HAP-1 (cell line): ENCODE data around the gene GK2.

Source experiments
- DNase-seq, 2 experiments: peaks; one replicate each; pipeline ENCODE4 v3.0.0-alpha.2; 2016 to 2020; ENCODE audit warnings: low spot score in 2 of 2
- H3K27me3 ChIP-seq: fragments of 250-450 bp; sonication (Bioruptor Pico); 2 replicates; pipeline ENCODE4 v1.5.1; 2020; ENCODE audit warnings: low read depth, mild to moderate bottlenecking, moderate library complexity
- H3K36me3 ChIP-seq: fragments of 250-450 bp; sonication (Bioruptor Pico); replicated peaks from 2 replicates; pipeline ENCODE4 v1.5.1; 2020; ENCODE audit warnings: mild to moderate bottlenecking
- H3K4me1 ChIP-seq: fragments of 250-450 bp; sonication (Bioruptor Pico); 2 replicates; pipeline ENCODE4 v1.5.1; 2020; ENCODE audit warnings: mild to moderate bottlenecking
- H3K4me3 ChIP-seq: fragments of 250-450 bp; sonication (Bioruptor Pico); 2 replicates; pipeline ENCODE4 v1.5.1; 2020; ENCODE audit warnings: mild to moderate bottlenecking, moderate library complexity
- H3K9me3 ChIP-seq: fragments of 250-450 bp; sonication (Bioruptor Pico); 2 replicates; pipeline ENCODE4 v1.5.1; 2020; ENCODE audit warnings: mild to moderate bottlenecking, moderate library complexity
- in situ Hi-C: fragments of 300-500 bp; cut with MboI; formaldehyde crosslinking; loops from 3 replicates; pipeline ENCODE4 v1.14.3; 2020; ENCODE audit warnings: low sequenced_read_pairs, inconsistent platforms, mixed read lengths

GK2 gene

DNA sequence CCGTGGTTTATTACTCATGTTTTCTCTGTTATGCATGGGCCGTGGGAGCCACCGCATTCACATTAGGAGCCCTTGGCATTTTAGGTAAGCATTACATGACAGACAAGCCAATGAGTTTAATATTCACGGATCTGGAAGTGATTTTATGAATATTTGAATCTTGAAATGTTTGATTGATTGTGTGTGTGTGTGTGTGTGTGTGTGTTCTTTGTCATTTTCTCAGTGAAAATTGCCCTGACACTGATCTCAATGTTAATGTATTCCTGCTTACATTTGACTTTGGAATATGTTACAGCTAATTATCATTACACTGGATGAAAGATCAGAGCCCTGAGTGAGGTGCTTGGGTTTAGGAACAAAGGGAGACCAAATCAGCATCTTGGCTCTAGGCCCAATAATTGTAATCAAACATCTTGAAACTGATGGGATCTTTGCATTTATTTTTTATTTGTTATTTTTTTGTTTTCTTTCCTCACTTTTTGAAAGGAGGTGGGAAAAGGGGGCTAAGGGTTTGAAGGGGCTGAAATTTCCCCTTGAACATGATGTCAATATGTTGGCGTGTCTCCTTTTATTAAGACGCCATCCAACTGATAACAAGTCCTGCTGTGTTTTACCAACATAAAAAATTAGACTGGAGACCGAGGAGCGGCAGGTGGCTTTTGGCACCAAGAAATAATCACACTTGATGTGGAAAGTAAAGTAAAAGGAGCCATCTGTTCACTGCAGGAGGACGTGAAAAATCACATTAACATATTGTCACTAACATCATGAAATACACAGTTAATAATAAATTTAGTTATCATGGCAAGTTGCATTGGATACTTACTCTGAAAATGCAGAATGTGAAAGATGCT lies 5.2 kb upstream of the GK2 start:
- H3K36me3 ChIP-seq: no peaks in the 10 kb centered on the region
- DNase-seq: no peak
- no peaks in the 10 kb centered on the region for H3K4me1 ChIP-seq
- no peaks in the 10 kb centered on the region for H3K9me3 ChIP-seq
- H3K27me3 ChIP-seq: no peaks in the 10 kb centered on the region
- no peak overlapping the region for H3K4me3 ChIP-seq
- in situ Hi-C loops: no loop called here

DNA sequence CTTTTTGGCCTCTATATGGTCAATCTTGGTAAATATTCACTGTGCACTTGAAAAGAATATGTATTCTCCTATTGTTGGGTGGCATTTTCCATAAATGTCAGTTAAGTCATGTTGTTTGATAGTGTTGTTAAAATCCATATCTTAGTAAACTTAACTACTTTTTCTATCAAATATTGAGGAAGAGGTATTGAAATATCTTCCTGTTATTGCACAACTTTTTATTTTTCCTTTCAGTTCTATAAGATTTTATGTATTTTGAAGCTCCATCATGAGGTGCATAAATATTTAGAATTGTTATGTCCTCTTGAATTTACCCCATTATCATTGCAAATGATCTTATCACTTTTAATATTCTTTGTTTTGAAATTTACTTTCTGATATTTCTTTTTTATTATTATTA lies 3.4 kb downstream of the GK2 start:
- in situ Hi-C loops: no loop called here

DNA sequence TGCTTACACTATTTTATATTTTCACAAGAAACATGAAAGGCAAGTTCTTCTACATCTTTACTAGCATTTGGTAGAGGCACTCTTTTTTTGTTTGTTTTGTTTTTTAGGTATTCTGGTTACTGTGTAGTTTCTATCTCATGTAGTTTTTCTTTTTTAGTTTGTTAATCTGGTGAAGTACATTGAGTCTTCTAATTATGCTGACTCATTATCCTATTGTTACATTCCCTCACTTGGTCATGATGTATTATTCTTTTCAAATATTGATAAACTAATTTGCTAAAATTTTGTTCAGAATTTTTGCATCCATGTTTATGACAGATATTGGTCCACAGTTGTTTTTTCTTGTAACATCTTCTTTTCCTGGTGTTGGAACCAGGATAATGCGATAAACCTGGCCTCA lies 4.7 kb downstream of the GK2 start:
- no peaks in the 10 kb centered on the region for H3K36me3 ChIP-seq
- H3K4me1 ChIP-seq: no peaks in the 10 kb centered on the region
- no peak for DNase-seq
- no peak overlapping the region for H3K4me3 ChIP-seq
- H3K9me3 ChIP-seq: no peaks in the 10 kb centered on the region
- in situ Hi-C loops: no loop called here
- no peaks in the 10 kb centered on the region for H3K27me3 ChIP-seq

More for the DNA sequence above, 3.4 kb downstream of the GK2 start:
- H3K27me3 ChIP-seq: no peaks in the 10 kb centered on the region
- no peaks in the 10 kb centered on the region for H3K36me3 ChIP-seq
- no peak overlapping the region for H3K4me3 ChIP-seq
- no peaks in the 10 kb centered on the region for H3K9me3 ChIP-seq
- no peaks in the 10 kb centered on the region for H3K4me1 ChIP-seq
- no peak for DNase-seq

DNA sequence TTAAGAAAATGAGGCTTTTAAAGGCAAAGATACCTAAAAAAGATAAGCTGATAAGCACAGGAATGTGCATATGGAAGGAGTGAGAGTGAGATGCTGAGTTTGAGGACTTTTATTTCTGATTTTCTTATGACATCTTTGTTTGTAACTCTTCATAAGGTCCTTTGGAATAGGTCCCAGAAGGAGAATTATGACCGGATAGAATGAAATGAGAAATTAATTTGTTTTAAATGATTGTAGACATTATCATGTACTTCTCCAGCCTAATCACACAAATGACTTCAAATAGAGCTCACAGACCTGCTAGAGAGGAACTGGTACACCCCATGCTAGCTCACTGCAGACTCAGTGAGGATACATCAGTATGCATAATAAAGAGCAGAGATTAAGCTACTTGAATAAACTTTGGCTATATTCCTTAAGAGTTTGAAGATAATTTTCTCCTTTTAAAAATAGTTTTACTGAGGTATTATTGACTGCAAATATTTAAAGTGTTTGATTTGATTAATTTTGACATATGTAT lies 5.6 kb downstream of the GK2 start:
- H3K4me3 ChIP-seq: no peak overlapping the region
- H3K27me3 ChIP-seq: no peaks in the 10 kb centered on the region
- H3K4me1 ChIP-seq: no peaks in the 10 kb centered on the region
- DNase-seq: no peak
- H3K36me3 ChIP-seq: no peaks in the 10 kb centered on the region
- H3K9me3 ChIP-seq: no peaks in the 10 kb centered on the region
- in situ Hi-C loops: no loop called here

DNA sequence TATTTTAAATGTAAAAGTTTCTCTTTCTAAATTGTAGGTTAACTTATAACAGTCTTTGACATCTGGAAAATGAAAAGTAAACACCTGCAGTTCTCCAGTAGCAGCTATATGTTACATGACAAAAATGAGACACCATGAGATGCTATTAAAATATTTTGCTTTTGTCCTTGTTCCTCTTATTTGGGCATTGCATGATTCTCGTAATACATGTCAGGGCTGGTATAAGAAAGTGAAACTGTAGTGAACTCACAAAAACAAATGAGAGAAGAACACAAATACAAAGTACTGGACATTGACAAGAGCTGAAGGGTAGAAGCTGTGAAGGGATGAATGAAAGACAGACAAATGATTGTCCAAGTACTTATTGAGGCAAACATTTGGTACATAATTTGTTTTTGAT lies 9.0 kb downstream of the GK2 start:
- no peaks in the 10 kb centered on the region for H3K27me3 ChIP-seq
- no peak overlapping the region for H3K4me3 ChIP-seq
- in situ Hi-C loops: no loop called here
- H3K4me1 ChIP-seq: no peaks in the 10 kb centered on the region
- H3K9me3 ChIP-seq: no peaks in the 10 kb centered on the region
- H3K36me3 ChIP-seq: no peaks in the 10 kb centered on the region
- no peak for DNase-seq

DNA sequence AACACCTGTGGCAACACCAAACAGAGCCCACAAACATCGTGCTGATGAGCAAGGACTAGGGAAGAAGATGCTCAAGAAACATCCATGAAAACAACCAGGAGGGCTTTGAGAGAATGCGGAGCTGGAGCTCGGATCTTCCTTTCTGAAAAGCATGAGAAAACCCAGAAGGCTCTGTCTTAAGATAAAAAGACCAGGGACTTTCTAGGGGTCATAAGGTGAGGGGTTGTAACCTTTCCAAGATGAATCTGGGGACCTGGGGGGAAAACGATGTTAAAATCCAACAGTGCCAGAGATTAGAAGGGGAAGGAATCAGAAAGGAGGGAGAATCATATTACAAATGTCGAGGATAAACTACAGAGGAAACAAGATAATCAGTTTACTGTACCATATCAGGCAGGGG lies 10.1 kb downstream of the GK2 start:
- Histone ChIP-seq H3K27me3 (no peaks in the 10 kb centered on the region), H3K4me3 (no peak overlapping the region), H3K9me3 (no peaks in the 10 kb centered on the region), H3K36me3 (no peaks in the 10 kb centered on the region), H3K4me1 (no peaks in the 10 kb centered on the region)
- in situ Hi-C loops: no loop called here
- DNase-seq: no peak

DNA sequence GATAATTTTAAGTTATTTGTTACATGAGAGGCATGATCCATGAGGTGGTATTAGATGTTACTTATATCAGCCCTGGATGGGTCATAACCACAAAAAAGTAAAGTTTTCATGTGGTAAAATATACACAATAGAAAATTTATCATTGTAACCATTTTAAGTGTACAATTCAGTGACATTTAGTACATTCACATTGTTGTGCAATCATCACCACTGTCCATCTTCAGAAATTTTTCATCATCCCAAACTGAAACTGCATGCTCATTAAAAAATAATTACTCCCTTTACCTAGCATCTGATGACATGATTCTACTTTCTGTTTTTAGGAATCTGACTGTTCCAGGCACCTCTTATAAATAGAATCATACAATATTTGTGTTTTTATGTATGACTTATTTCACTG lies 11.2 kb downstream of the GK2 start:
- in situ Hi-C loops: no loop called here
- H3K36me3 ChIP-seq: no peaks in the 10 kb centered on the region
- no peak overlapping the region for H3K4me3 ChIP-seq
- no peaks in the 10 kb centered on the region for H3K9me3 ChIP-seq
- no peak for DNase-seq
- no peaks in the 10 kb centered on the region for H3K27me3 ChIP-seq
- no peaks in the 10 kb centered on the region for H3K4me1 ChIP-seq

DNA sequence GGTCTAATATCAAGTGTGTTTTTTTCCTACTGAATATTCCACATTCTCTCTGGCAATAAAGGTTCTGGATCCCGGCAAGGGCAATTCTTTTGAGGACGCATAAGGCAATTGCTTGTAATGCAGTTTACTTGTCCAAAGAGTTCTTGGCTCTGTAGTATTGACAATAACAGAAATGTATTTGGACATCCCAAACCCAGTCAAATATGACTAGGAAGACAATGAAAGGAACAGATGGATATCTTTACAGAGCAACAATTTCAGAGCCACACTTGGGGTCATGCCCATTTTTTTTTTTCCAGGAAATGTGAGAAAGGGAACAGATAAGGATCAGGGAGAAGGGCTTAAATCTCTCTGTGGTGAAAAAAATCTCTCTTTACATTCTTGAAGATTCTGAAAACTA lies 12.2 kb downstream of the GK2 start:
- no peak for DNase-seq
- no peaks in the 10 kb centered on the region for H3K36me3 ChIP-seq
- in situ Hi-C loops: no loop called here
- H3K4me1 ChIP-seq: no peaks in the 10 kb centered on the region
- H3K27me3 ChIP-seq: no peaks in the 10 kb centered on the region
- no peaks in the 10 kb centered on the region for H3K9me3 ChIP-seq
- no peak overlapping the region for H3K4me3 ChIP-seq

DNA sequence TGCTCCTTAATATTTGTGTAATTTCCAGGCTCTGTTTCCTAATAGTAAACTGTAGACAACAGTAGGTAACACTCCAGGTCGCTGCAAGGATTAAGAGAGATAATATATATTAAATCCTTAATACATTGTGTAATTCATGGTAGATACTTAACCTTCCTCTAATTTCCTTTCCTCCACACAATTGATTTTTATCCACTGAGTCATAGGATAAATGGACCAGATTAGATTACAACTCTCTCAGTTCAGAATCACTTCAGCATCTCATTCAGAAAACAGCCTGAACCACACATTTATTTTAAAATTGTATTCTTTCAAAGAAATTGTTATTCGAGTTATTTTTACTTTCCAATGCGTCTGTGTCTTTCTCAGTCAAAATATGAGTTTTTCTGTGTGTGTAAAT lies 17.1 kb downstream of the GK2 start:
- Histone ChIP-seq H3K9me3 (no peaks in the 10 kb centered on the region), H3K36me3 (no peaks in the 10 kb centered on the region), H3K4me1 (no peaks in the 10 kb centered on the region), H3K4me3 (no peak overlapping the region), H3K27me3 (no peaks in the 10 kb centered on the region)
- in situ Hi-C loops: no loop called here
- no peak for DNase-seq

DNA sequence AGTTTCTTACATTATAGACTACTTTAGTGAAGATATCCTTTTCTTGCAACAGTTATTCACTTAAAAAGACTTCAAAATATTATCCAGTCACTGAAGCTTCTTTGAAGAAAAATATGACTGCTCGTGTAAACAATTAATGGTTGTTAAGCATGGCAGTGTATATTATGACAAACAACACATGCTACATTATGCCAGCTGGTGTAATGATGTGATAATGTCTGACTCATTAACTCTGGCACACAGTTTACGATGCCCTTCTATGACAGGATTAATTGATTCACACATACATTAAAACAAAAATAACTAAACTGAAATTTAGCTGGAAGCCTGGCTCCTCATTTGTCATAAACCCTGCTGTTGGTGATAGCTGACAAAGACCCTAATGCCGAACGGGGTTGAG lies 22.4 kb downstream of the GK2 start:
- DNase-seq: no peak
- in situ Hi-C loops: no loop called here
- no peaks in the 10 kb centered on the region for H3K4me1 ChIP-seq
- no peaks in the 10 kb centered on the region for H3K36me3 ChIP-seq
- H3K9me3 ChIP-seq: no peaks in the 10 kb centered on the region
- H3K27me3 ChIP-seq: no peaks in the 10 kb centered on the region
- H3K4me3 ChIP-seq: no peak overlapping the region

DNA sequence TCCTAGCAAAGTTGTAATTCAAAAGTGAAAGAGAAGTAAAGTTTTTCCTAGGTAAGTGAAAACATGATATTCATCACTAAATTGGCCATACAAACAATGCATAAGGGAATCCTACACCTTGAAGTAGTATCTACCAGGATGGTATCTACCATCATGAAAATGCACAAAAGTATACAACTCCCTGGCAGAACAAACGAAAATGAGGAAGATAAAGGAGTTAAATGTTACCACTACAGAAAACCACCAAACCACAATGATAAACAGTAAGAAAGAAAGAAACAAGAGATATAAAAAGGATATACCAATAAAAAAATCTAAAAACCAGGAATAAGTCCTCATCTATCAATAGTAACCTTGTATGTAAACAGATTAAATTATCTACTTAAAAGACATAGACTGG lies 26.9 kb downstream of the GK2 start:
- DNase-seq: no peak
- in situ Hi-C loops: no loop called here
- Histone ChIP-seq H3K9me3 (no peaks in the 10 kb centered on the region), H3K4me3 (no peak overlapping the region), H3K4me1 (no peaks in the 10 kb centered on the region), H3K27me3 (no peaks in the 10 kb centered on the region), H3K36me3 (no peaks in the 10 kb centered on the region)

DNA sequence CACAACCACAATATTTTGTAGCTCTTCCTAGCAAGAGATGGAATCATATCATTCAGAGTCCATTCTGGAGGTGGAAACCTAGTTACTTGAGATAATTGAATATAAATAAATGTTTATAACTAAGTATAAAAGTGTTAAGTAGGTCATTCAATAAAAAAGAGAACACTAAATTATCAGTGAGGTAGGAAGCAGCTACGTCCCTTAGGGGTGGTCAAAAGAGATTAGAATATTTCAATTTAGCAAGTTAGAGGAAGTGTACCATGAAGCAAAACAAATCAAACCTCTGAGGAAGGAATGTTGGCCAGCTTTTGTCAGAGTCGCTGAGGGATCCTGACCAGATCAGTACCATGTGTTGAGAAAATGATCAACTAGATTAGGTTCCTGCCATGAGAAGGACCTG lies 38.0 kb downstream of the GK2 start:
- Histone ChIP-seq H3K9me3 (no peaks in the 10 kb centered on the region), H3K4me3 (no peak overlapping the region), H3K27me3 (no peaks in the 10 kb centered on the region), H3K4me1 (no peaks in the 10 kb centered on the region), H3K36me3 (no peaks in the 10 kb centered on the region)
- no peak for DNase-seq
- in situ Hi-C loops: no loop called here

DNA sequence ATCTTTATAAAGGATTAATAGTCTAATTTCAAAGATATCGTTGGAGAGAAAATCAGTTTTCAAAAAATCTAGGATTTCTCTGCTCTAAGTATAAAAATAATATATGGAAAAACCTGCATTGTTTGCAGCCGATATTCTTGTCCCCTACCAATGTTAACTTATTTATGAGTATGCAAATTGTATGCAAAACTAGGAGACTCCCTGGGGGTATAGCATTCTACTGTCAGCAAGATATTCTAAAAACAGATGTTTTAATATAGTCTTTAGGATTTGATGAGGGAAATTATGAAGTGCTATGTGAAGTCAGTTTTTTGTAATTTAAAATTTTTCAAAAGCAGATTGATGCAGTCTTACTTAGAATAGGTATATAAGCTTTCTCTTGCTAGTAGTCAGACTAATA lies 40.9 kb downstream of the GK2 start:
- H3K36me3 ChIP-seq: no peaks in the 10 kb centered on the region
- DNase-seq: no peak
- in situ Hi-C loops: no loop called here
- H3K4me1 ChIP-seq: no peaks in the 10 kb centered on the region
- no peak overlapping the region for H3K4me3 ChIP-seq
- H3K9me3 ChIP-seq: no peaks in the 10 kb centered on the region
- no peaks in the 10 kb centered on the region for H3K27me3 ChIP-seq

DNA sequence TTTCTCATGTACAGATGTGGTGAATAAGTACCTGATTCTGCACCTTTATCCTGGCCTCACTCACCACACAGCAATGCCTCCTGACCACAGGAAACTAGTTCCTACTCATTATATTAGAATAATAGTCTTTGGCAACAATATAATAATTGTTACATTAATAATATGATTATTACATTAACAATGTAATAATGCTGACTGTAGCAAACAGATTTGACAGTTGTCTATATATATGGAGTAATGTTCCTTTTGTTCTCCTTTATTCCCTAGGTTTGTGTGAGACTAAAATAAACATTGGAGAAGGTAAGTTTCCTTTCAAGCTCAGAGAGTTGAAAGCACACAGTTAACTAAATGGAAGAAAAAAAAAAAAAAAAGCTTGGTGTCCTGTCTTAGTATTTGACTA lies 41.6 kb downstream of the GK2 start:
- DNase-seq: no peak
- no peaks in the 10 kb centered on the region for H3K27me3 ChIP-seq
- H3K9me3 ChIP-seq: no peaks in the 10 kb centered on the region
- in situ Hi-C loops: no loop called here
- no peaks in the 10 kb centered on the region for H3K36me3 ChIP-seq
- no peaks in the 10 kb centered on the region for H3K4me1 ChIP-seq
- H3K4me3 ChIP-seq: no peak overlapping the region

DNA sequence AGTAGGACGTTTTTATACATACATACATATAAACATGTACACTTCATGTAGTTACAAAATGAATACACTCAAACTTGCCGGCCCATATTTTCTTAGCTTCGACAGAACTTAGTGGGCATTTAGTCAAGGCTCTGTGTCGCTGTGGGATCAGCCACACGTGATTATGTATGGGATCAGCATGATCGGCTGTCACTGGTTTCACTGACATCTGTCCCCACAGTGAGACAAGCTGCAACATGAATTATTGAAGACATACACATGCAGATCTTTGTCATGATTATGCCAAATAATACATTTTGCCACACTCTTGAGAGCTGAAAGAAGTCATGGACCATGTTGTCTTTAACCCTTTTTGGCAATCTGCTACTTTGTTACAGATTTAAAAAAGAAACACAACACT lies 44.0 kb downstream of the GK2 start:
- no peaks in the 10 kb centered on the region for H3K9me3 ChIP-seq
- H3K27me3 ChIP-seq: no peaks in the 10 kb centered on the region
- no peak for DNase-seq
- no peaks in the 10 kb centered on the region for H3K36me3 ChIP-seq
- no peaks in the 10 kb centered on the region for H3K4me1 ChIP-seq
- in situ Hi-C loops: no loop called here
- no peak overlapping the region for H3K4me3 ChIP-seq
